HG02610 (cell line): ENCODE results near the gene PROSER3.
"Not testable (repeated sequence)": the region's sequence is repeated elsewhere in the genome, so short reads cannot be mapped to it uniquely, and the experiment has no call there.

ENCODE experiments used
- ATAC-seq: cut with Tn5 transposase; IDR thresholded peaks from one replicate; pipeline ENCODE4 v1.9.1; 2021; ENCODE audit warnings: mild to moderate bottlenecking, moderate library complexity; ENCODE audit not compliant: unreplicated experiment

PROSER3 gene

GRCh38 chr19:35753634-35754369 is 4.2 kb upstream of the PROSER3 start:
- no peak for ATAC-seq

- no peak for ATAC-seq
Measured at GRCh38 chr19:35754370-35755130, 3.4 kb upstream of the PROSER3 start.

- ATAC-seq: no peak
Measured at GRCh38 chr19:35755131-35755549, 2.8 kb upstream of the PROSER3 start.

DNA sequence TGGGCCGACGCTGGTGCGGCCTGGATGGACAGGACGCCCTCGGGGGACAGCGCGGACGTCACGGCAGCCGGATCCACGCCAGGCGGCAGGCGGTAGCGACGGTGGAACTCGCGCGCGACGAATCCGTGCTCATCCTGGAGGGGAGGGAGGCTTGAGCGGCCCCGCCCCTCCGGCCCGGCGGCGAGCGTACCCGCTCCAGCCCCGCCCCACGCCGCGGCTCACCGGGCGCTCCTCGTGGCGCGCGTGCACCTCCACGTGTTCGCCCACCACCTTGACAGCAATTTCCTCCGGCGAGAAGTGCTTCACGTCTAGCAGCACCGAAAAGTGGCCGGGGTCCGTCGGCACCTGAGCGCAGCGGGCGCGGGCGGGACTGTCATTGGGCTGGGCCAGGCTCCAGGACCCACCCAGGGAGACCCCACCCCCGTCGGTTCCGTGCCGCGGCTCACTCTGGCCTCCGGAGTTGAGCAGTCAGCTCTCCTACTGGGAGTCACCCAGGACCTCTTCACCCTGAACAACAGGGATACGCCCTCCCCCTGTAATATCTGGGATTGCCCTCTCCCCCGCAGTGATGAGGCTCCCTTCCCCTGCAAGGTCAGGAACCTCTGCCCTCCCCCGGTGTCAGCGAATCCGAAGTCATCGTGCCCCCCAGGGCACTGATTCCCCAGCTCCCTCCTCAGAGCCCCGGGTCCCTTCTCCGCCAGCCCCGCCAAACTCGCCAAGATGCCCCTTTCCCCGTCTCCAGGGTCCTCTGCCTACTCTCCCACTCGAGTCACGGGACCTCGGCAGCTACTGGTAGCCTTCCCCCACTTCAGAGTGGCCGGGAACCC is 2.2 kb upstream of the PROSER3 start:
- ATAC-seq: no peak

GRCh38 chr19:35756377-35757230 is 1.4 kb upstream of the PROSER3 start, which contains the start of gene HSPB6:
Gene HSPB6 (minus strand): TSS chr19:35757029. CDS start chr19:35757008, 21 bp downstream.
- ATAC-seq: no peak

GRCh38 chr19:35757231-35757748 is 686 bp upstream of the PROSER3 start:
- no peak for ATAC-seq

DNA sequence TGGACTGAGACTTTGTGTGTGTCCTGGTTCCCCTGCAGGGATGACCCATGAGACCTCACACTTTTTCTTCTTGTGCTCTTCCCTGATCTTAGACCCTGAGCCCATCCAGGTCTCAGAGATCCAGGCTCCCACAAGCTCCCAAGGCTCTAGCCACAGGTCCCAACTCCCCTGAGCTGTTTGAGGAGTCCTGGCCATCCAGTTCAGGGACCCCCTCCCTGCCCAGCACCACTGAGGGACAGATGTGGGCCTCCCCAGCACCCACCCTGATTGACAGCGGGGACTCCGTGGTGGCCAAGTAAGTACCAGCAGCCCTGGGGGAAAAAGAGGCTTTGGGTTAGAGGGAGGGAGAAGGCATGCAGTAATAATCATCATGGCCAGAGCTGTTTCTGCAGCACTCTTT is 1.7 kb downstream of the PROSER3 start:
- no peak for ATAC-seq

DNA sequence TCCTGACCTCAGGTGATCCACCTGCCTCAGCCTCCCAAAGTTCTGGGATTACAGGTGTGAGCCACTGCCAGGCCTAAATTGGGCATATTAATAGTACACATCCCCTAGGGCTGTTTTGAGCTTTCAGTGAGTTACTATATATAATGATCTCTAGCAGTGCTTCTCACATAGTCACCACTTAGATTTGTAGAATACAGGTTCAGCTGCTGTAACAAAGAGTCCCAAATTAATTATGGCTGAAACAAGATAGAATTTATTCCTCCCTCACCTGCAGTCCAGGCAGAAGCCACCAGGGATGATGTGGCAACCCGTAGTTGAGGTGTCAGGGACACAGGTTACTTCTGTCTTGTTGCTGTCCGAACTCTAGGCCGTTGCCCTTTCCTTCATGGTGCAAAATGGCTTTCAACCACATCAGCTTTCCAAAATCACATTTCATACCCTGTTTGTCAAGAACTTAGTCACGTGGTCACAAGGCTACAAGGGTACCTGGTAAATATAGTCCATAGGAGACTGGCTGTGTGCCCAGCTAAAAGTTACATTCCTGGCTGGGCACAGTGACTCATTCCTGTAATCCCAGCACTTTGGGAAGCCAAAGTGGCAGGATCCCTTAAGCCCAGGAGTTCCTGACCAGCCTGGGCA is 2.9 kb downstream of the PROSER3 start:
- no peak for ATAC-seq

- ATAC-seq: no peak
Measured at GRCh38 chr19:35764432-35765315, 6.7 kb downstream of the PROSER3 start.

- no peak for ATAC-seq
Measured at GRCh38 chr19:35766571-35767104, 8.7 kb downstream of the PROSER3 start.

DNA sequence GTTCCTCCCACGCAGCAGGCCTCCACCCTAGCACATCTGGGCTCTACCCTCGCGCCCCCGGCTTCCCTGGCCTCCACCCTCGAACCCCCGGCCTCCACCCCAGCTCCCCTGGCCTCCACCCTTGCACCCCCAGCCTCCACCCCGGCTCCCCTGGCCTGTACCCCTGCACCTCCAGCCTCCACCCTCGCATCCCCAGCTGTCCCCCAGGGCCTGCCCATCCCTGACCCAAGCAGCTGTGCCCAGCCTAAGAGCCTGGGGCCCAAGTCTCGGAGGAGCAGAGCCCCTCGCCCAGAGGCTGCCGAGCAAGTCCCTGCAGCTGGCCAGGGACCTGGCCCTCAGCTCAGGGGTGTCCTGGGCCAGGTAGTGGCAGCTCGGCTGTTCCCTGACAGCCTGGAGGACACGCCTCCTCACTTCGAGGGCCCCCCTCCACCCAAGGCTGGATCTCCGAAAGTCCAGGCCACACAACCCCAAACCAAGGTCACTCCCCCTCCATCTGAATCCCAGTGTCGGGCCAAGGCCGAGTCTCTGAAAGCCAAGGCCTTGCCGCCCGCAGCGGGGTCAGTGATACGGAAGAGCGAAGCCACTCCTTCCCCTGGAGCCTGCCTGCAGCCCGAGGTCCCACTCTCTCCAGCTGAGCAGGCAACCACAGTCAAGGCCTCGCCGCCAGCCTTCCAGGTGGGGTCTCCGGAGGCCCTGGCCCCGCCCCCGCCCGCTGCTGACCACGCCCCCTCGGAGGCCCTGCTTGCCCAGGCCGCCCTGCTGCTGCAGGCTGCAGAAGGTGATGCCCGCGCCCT is 9.5 kb downstream of the PROSER3 start:
- ATAC-seq: no peak

GRCh38 chr19:35768082-35768421 is 10.1 kb downstream of the PROSER3 start:
- ATAC-seq: no peak

GRCh38 chr19:35772362-35772761 is 14.4 kb downstream of the PROSER3 start:
- ATAC-seq: not testable (repeated sequence)

DNA sequence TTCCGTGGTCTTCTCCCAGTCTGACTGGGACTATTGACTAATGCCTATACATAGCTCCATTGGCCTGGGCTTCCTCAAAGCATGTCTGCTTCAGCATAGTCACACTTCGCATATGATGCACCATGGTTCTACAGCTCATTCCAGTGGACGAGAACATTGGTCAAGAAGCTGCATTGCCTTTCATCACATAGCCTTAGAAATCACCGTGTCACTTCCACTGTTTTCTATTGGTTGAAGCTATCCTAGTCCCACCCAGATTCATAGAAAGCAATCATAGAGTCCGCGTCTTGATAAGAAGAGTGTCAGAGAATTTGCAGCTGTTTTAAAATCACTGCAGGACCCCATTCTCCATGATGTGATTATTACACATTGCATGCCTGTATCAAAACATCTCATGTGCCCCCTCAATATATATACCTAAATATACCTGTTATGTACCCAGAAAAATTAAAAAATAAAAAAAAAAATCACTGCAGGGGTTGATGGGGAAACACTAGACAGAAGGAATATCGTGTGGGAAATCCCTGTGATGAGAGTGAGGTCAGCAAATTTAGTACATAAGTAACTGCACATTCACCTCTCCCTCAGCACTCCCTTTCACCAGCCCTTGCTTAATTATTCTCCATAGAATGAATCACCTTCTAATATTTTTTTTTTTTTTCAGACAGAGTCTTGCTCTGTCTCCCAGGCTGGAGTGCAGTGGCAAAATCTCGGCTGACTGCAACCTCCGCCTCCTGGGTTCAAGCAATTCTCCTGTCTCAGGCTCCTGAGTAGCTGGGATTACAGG is 15.2 kb downstream of the PROSER3 start:
- no peak for ATAC-seq

GRCh38 chr19:35774274-35775045 is 16.5 kb downstream of the PROSER3 start:
- ATAC-seq: no peak

GRCh38 chr19:35775046-35775297 is 17.0 kb downstream of the PROSER3 start:
- ATAC-seq: no peak
